Brain pericyte (primary cell): Measurements from ENCODE around the gene HIC1.

Experiments
- DNase-seq: peaks from one replicate; pipeline ENCODE4 v3.0.0-alpha.2; 2012; ENCODE audit warnings: low read depth, low spot score

HIC1 gene

DNA sequence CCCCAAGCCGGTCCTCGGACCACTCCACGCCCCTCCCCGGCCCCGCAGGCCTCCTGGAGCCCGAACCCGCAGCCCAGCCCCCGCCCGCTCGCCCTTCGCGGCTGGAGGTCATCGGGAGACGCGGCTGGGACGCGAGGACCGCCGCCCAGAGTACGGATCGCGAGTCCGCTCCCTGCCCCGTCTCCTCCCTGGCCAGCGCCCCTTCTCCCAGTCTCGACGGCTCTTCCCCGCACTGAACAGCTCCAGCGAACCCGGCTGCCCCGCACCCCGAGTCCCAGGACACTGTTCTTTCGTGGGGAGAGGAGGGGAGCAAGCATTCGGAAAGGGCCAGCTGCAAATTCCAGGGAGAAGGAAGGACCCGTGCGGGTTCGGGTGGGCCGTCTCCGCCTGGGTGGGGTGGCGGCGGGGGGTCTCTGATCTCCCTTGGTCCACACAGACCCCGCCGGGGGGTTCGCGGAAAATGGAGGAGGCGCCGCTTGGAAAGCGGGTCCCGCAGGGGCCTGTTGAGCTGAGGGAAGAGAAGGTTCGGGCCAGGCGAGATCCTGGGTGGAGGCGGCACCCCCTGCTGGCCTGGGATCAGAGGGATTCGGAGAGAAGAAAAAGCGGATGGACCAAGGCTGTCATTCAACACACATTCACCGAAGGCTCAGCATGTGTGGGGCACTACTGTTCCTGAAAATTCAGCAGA lies 29.1 kb upstream of the HIC1 start:
- DNase-seq, result no peak

DNA sequence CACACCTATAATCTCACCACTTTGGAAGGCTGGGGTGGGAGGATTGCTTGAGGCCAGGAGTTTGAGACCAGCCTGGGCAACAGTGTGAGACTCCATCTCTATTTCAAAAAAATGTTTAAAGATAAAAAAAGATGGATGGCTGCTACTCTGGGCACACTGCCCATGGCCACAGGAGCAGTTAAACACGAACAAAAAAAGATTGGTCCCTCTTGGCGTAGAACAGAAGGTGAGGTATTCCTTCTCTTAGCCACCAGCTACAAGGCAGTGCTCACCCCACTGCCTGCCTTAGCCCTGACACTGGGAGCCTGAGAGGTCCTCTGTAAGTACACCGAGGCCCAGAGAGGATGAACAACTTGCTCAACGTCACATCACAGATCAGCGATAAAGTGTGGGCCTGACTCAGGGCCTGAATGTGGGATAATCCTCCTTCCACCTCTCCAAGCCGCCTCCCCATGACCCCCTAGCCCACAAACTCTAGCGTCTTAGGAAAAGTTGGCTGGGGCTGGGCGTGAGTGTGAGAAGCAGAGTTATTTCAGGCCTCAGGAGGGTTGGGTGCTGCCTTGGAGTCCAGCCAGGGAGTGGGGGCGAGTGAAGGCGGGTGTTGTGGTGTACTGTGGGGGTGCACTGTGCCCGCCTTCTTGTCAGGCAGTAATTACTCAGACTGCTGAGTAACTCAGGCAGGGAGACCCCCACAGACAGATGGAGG lies 27.2 kb upstream of the HIC1 start:
- no peak for DNase-seq

DNA sequence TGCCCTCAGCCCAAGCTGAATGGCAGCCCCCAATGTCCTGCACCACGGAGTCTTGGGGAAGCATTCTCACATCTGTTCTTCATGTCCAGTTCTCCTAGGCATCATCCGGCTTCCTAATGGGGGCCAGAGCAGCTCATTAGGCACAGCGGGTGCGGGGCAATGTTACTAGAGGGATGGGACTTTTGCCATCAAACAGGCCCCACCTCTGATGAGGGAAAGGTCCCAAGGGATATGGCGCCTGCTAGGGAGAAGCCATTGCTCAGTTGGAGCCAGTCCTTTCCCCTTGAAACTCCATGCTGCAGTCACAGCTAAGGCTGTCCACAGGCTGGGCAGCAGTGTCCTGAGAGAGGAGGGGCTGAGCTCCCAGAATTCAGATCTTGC lies 26.7 kb upstream of the HIC1 start:
- DNase-seq, result no peak

DNA sequence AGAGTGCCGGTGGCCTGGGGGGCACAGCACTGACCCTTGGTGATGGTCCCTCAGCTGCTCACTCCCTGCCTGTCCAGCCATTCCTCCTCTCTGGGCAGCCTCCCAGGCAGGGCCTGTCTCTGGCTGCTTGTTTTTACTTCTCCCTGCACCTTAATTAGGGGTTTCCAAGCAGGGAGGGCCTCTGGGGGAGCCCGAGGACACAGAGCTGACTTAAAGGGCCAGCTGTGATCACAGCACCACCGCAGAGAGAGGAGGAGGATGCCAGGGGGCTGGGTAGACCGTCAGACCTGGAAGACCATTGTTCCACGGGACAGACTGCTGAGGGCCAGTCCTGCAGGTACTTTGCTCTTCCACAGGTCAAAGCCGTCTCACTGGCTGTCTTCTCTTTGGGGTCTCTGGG lies 26.2 kb upstream of the HIC1 start:
- no peak for DNase-seq

DNA sequence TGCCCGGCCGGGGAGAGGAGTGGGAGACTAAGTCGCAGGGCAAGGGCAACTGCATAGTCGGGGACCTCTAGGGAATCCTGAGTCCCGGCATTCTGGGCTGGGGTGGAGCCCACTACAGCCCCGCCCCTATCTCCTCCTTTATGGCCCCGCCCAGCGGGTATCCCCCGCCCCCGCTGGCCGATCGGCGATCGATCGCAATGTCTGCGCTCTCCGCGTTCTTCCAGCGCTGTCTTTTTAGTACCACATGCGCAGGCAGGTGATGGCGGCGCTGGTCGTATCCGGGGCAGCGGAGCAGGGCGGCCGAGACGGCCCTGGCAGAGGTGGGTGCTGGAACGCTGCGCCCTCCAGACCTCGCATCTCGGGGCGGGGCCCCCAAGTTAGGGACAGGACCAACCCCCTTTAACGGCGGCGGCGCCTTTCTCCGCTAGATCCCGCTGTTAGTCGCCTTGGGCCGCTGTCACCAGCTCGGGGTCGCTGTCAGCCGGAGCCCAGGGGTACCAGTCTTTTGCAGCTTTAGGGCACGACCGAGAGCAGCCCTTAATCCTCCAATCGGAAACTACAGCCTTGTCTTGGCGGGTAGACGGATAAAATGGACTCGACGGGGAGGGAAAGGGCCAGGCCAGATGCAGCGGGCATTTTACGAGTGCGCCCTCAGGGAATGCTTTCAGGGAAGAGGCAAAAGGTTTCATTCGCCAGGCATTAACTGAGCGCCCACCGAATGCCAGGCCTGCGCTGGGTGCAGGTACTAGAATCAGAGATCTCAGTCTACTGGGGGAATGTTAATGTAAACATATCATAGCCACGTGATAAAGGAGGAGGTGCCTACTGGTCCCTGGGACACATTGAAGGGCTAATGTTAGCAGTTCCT lies 24.8 kb upstream of the HIC1 start, which contains the start of gene DPH1:
TSS of gene DPH1 (plus strand) at position 243 of the 868 bp plus-strand sequence. CDS start at position 260, 17 bp downstream.
- DNase-seq, result no peak

DNA sequence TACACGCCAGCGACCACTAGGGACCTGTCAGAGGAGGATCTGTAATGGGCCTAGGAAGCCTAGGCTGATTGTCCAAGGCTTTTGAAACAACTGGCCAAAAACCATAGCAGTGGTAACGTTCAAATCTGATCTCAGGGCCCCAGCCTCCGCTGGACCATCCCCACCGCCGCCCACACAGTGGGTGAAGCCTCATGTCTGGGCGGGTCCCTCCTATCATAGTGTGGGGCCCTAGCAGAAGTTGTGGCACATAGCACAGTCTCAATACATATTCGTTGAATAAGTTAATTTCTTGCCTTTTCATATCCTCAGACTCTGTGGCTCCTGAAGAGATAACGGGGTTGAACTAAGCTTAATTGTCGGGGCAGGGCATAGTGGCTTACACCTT lies 24.1 kb upstream of the HIC1 start:
- no peak for DNase-seq

DNA sequence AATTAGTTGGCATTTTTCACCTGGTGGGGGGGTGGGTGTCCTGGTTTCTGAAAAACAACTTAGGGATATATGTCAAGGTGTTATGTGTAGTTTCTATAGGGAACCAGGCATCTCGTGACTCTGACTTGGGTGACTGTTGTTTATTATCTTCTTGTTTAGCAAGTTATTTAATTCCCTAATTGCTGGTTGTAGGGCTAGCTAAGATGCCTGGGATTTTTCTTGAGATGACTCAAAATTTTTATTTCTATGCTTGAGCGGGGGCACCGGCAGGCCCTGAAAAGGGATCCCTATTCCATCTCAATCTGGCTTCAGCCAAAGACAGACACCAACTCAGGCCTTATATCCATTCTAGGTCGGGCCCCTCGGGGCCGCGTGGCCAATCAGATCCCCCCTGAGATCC lies 21.8 kb upstream of the HIC1 start:
- no peak for DNase-seq

DNA sequence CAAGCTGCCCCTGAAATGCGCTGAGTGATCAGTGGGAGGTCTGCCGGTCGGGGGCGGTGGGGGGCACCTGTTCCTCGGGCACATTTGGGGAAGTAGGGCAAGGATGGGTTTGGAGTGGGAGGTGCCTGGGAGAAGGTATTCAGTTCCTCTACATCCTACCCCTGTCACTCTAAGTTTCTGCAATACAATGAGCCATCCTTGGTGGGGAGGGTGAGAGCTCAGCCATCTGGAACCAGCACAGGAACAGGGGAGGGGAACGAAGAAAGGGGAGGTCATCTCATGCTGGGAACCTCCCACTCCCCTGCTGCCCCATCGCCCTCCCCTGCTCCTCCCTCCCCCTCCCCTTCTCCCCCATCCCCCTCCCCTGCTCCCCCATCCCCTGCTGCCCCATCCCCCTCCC lies 20.7 kb upstream of the HIC1 start:
- DNase-seq, result no peak

DNA sequence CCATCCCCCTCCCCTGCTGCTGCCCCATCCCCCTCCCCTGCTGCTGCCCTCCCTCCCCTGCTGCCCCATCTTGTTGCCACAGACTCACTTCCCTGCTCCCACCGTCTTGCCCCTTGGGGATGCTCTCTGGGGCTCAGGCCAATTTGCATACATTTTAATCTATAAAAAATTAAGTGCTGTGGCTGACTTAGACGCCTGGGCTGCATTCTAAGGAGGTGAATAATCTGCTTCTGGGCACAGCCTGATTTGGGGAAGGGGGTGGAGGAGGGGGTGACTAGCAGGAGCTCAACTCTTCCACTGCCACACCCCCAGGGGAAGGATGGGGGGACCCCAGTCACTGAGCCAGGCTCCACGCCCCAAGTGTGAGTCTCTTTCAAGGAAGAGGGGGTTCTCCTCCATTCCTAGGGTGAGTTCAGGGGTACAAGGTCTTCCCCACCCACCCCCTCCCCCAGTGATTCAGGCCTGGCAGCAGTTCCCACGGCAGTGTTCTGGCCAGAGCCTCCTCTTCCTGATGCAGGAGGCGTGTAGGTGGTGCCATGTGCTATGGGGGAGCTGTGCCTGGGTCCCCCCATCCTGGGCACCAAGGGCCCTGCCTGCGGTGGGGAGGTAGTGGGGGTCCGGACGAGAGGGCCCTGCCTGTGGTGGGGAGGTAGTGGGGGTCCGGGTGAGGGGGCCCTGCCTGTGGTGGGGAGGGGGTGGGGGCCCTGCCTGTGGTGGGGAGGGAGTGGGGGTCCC lies 19.9 kb upstream of the HIC1 start:
- DNase-seq, result no peak

DNA sequence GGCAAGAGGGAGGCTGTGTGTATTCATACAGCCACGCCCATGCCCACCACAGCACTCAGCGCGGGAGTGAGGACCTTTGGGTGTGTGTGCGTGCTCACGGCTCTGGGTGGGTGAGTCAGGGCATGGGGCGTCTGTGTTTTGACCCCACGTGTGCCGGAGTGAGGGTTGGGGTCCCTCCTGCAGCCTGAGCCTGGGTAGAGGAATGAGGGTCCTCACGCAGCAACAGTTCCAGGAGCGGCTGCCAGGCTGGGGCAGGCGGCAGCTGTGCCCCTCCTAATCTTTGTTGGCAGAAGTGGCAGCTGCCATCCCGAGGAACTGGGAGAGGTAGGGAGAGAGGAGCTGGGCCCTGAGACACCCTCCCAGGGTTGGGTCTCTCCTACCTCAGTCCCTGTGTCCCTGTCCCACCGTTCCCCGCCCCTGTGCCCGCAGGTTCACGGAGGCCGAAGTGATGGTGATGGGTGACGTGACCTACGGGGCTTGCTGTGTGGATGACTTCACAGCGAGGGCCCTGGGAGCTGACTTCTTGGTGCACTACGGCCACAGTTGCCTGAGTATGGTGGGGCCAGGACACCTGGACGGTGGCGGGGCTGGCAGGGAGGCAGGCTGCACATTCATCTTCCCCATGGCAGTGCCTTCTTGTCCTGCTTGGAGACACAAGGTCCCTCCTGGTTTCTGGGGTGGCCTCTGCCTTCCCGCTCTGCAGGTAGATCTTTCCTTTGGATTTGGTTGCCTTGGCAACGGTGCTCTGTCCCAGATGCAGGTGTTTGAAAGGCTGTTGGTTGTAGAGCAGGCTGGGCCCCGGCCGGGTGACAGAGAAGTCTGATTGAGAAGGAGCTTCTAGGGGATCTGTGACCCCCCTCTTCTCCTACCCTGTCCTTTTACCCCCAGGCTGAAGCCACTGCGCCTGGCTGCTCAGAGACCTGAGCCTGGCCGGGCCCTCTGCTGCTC lies 19.1 kb upstream of the HIC1 start:
- no peak for DNase-seq

DNA sequence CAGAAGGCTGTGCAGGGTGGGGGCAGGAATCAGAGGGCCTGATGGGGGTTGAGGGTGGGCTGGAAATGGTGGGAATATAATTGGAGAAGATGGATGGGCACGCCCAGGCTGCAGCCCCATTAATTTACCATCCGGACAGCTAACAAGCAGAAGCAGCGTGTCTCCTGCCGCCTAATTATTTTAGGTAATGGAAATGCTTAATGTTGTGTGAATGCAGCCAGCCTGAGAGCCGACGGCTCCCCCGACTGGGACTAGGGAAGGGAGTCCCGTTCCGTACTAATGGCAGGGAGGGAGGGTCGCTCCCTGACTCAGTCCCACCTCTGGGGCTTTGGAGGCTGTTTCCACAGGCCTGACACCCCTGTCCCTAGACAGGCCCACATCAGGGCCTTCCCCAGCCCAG lies 17.7 kb upstream of the HIC1 start:
- no peak for DNase-seq

DNA sequence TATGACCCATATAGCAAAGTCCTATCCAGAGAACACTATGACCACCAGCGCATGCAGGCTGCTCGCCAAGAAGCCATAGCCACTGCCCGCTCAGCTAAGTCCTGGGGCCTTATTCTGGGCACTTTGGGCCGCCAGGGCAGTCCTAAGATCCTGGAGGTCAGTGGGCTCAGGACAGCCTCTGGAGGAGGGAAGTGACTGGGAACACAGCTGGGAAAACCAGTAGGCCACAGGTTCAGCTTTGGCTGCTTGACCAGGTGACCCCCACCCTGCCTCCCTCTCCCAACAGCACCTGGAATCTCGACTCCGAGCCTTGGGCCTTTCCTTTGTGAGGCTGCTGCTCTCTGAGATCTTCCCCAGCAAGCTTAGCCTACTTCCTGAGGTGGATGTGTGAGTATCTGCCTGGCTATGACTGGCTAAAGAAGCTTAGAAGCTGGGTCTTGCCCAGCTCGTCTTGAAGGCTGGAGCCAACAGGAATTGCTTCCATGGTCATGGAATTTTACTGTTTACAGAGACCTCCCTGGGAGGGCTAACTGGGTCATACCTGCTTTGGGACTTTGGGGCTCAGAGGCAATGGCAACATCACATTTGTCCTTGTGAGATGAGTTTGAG lies 14.6 kb upstream of the HIC1 start:
- no peak for DNase-seq

DNA sequence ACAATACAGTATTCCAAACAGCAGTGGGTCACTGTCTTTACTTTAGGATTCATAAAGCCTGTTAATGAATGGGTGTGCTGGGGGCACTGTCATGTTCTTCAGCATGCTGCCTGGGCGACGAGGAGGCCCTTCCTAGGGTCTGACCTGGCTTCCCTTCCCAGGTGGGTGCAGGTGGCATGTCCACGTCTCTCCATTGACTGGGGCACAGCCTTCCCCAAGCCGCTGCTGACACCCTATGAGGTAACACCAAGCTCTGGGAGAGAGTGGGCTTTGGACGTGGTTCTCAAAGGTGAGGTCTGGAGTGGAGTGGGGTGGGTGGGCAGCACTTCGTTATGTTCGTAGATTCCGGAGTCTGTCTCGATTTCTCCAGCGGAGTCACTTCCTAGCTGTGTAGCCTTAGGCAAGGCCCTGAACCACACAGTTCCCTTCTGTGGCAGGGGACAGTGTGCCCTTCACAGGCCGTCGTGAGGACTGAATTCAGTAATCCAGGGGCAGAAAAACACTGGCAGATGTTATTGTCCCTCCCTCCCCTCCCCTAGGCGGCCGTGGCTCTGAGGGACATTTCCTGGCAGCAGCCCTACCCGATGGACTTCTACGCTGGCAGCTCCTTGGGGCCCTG lies 13.9 kb upstream of the HIC1 start:
- DNase-seq, result no peak

DNA sequence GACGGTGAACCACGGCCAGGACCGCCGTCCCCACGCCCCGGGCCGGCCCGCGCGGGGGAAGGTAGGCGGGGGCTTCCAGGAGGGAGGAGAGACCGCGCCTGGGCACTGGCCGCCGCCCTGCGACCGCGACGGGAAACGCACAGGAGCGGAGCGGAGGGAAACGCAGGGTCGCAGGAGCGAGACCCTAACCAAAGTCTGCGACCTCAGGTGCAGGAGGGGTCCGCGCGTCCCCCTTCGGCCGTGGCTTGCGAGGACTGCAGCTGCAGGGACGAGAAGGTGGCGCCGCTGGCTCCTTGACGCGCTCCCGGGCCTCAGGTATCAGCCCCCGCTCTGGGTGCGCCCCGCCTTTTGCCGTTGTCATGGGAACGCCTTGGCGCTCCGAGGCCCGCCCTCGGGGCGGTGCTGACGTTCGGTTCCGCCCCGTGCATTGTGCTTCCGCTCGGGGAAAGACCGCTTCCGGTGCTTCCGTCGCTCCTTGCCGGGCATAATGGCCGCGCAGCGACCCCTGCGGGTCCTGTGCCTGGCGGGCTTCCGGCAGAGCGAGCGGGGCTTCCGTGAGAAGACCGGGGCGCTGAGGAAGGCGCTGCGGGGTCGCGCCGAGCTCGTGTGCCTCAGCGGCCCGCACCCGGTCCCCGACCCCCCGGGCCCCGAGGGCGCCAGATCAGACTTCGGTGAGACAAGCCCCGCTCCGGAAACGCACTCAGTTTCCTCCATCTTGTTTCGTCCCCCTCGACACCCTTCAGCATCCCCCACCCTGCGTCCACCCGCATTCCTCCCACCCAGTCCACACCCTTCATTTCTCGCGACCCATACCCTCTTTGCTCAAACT lies 13.1 kb upstream of the HIC1 start, which contains the start of gene OVCA2:
TSS of gene OVCA2 (plus strand) at position 462 of the 829 bp plus-strand sequence. CDS start at position 488, 26 bp downstream.
- DNase-seq, result peak; percentile 80

DNA sequence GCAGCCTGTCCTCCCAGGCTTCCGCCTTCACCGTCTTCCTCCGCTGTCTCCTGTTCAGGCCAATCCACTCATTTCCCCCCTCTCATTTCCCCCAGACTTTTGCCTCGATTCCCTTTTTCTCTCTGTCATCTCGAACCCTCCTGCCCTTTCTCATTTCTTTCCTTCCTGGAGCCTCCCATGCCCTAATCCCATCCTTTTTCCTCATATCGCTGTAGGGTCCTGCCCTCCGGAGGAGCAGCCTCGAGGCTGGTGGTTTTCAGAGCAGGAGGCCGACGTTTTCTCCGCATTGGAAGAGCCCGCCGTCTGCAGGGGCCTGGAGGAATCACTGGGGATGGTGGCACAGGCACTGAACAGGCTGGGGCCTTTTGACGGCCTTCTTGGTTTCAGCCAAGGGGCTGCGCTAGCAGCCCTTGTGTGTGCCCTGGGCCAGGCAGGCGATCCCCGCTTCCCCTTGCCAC lies 12.5 kb upstream of the HIC1 start:
- DNase-seq, result no peak

DNA sequence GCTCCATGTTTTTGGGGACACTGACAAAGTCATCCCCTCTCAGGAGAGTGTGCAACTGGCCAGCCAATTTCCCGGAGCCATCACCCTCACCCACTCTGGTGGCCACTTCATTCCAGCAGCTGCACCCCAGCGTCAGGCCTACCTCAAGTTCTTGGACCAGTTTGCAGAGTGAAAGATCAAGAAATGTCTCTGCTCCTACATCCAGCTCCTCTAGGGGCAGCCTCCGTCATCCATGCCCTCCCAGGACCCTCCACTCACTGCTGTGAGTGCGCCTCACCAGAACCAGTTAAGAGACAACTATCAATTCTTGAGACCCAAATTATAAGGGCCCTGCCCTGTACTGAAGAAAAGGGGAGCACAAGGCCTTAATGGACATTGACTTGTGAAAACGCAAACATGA lies 12.0 kb upstream of the HIC1 start:
- DNase-seq, result no peak

DNA sequence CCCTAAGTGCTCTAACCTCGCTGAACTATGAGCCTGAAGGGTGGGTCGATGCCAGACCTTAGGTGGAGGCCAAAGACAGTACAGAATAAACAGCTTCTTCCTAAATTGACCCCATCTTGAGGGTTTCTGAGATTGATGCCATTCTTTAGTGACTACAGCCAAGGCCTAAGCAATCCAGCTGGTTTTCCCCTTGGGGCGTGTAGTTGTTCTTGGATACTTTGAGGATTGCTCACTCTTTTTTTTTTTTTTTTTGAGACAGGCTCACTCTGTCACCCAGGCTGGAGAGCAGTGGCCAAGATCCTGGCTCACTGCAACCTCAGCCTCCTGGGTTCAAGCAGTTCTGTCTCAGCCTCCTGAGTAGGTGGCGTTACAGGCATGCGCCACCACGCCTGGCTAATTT lies 11.1 kb upstream of the HIC1 start:
- no peak for DNase-seq

DNA sequence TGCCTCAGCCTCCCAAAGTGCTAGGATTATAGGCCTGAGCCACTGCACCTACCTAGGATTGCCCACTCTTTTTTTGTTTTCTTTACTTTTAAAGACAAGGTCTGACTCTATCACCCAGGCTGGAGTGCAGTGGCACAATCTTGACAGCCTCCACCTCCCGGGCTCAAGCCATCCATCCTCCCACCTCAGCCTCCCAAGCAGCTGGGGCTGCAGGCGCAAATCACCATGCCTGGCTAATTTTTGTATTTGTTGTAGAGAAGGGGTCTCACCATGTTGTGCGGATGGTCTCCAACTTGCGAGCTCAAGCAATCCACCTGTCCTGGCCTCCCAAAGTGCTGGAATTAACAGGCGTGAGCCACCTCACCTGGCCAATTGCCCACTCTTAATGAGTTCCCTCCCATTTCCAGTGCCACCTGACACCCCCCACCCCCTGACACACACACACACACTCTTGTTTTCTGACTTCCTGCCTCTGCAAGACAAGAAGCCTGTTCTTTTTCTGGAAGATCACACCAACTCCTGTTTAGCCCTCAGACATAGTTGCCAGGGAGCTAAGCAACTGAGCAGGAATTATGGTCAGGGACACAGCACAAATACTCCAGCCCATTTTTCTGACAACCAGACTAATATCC lies 10.5 kb upstream of the HIC1 start:
- DNase-seq, result no peak
